Ureter (tissue), 1 donor: ENCODE results near the gene KRTAP10-8. TPM values are rescaled to one million over a fixed set of nuclear protein-coding genes. Genes with fewer than 3 reads are reported as not detected.
"Not testable (repeated sequence)": the region's sequence is repeated elsewhere in the genome, so short reads cannot be mapped to it uniquely, and the experiment has no call there.

Source experiments
- DNase-seq: peaks from one replicate; pipeline ENCODE4 v3.0.0-alpha.2; 2020; ENCODE audit warnings: low spot score
- total RNA-seq: library from RNA; stranded (reverse); gene quantifications from one replicate; pipeline ENCODE4 v1.2.4, GENCODE V29; 2023
- donor health status: DM: yes; HTN: yes; CAD: no.

The KRTAP10-8 gene
- total RNA-seq, 1 donor from 2014 or later, result not detected

DNA sequence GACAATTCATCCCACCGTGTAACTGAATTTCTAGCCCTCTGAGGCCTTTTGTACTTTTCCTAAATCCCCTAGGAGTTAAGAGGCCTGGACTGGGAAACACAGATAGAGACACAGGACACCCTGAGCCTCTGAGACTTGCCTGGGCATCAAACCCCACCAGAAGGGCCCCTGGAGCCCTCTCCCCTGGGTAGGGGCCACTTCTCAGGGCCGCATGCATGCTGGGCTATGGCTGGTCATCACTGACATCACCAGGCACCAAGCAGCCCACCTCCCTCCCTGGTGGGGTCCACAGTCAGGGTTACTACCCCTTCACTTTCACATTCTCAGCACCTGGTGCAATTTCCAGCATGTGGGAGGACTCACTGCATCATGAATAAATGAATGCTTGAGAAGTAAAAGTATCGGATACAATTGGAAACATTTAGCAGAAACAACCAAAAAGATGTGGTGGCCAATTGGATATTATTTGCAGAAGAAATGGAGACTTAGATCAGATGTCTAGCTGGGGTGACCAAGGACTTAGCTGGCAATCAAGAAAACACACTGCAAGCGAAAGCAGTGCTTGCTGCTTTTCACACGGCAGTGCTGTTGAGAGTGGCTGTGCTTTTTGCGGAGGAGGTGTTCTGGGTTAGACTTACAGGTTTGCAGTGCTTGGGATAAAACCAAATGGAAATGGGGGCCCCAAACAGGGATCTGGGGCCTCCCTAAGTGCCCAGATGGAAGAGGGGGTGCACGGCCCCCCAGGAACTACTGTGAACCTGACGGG, 12.4 kb upstream of the KRTAP10-8 start:
- DNase-seq, result no peak

DNA sequence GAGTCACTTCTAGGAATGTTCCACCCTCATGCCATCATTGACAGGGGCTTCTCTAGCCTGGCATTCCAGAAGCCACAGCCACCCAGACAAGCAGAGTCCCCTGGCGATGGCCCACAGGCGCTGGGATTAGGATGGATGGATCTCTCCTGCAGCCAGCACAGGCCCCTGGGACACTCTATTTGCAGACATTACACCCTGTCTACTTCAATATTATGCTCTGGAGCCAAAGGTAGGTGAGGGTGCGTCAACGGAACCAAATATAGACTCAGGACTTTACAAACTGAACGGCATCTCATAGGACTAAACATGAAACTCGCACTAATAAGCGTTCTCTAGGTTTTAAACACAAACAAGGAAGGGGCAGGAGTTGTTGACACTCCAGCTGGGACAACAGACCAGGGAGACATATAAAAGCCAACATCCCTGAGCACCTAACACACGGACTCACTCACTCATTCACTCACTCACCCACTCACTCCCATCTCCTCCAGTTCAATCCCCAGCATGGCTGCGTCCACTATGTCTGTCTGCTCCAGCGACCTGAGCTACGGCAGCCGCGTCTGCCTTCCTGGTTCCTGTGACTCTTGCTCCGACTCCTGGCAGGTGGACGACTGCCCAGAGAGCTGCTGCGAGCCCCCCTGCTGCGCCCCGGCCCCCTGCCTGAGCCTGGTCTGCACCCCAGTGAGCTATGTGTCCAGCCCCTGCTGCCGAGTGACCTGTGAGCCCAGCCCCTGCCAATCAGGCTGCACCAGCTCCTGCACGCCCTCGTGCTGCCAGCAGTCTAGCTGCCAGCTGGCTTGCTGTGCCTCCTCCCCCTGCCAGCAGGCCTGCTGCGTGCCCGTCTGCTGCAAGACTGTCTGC, 11.5 kb upstream of the KRTAP10-8 start, which contains the start of gene KRTAP10-7:
TSS of gene KRTAP10-7 (plus strand) at position 480 of the 861 bp plus-strand sequence. CDS start at position 505, 25 bp downstream.
- DNase-seq, result not testable (repeated sequence)

DNA sequence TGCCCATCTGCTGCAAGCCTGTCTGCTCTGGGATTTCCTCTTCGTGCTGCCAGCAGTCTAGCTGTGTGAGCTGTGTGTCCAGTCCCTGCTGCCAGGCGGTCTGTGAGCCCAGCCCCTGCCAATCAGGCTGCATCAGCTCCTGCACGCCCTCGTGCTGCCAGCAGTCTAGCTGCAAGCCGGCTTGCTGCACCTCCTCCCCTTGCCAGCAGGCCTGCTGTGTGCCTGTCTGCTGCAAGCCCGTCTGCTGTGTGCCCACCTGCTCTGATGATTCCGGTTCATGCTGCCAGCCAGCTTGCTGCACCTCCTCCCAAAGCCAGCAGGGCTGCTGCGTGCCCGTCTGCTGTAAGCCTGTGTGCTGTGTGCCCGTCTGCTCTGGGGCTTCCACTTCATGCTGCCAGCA, 10.8 kb upstream of the KRTAP10-8 start:
- DNase-seq, result not testable (repeated sequence)

DNA sequence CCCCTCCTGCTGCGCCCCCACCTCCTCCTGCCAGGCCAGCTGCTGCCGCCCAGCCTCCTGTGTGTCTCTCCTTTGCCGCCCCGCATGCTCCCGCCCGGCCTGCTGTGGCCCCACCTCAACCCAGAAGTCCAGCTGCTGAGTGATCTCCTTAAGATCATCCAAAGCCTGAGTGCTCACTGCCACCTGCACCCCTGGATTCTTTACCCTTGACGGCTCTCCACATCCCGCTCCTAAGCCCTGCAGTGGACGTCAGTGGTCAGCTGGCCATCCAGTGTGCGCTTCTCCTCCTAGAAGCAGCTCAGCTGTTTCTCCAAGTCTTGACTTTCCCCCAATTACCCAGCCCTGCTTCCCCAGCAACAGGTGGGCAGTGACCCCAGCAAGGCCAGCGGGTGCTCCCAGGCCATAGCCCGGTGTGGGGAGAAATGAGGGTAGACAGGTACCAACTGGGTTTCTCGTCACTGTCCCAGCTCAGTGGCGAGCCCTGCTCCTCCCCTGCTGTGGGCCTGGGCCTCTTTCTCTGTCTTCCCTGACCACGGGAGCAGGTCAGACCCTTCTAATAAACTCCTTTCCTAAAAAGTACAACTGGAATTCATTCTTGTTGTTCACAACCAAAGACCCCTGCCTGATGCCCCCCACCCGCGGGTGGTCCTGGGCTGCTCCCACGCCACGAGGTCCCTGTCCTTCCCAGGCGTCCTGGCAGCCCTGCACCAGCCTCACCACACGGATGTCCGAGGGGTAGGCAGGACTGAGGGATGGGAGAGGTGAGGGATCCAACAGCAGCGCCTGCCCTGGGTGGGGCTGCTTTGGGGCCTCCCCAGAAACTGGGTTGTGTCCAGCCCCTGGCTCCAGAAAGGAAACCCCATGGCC, 10.1 kb upstream of the KRTAP10-8 start:
- DNase-seq, result no peak

DNA sequence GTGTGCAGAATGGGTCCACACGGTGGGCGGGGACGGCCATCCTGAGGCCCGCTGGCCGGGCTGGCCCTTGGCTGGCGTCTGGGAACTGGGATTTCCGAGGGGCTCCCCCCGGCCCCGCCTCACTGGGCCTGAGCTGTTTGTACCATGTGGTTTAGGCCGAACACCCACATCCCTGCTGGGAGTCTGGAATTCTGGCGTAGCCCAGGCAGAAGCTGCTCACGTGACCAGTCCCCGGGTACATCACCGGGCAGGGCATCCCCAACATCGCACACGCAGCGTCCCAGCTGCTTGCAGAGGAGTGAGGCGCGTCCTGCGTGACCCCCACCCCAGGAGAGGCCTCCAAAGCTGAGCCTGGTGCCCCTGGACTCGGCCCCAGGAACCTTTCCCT, 9.4 kb upstream of the KRTAP10-8 start:
- no peak for DNase-seq

DNA sequence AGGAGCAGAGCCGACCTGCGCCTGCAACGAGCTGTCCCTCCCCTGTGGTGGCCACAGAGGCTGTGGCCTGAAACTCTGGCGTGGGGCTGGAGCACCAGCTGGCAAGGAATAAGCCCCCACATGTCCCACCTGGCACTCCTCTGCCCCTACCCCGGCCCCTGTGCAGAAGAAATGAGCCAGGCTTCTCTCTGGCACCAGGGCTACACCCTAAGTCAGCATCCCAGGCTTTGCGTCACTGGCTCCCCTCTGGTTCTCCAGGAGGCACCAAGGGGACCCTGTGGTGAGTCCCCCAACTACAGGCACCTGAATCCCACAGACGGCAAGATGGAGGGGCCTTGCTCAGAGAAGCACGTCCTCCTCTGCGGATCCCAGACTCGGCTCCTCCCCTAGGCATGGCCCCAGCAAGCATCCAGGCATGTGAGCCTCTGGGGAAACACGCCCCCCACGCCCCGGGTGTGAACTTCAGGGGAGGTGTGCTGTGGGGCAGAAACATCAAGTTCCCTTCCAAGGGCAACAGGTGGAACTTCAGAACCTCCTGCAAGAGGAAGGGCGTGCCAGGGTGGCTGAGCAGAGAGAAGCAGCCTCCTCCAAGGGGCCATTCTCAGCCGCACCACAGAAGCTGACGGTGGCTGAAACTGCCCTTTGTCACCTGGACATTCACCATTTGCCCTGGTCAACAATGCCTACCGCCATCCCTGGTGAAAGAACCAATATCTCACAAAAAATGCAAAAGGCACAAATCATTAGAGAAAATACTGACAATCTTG, 8.6 kb upstream of the KRTAP10-8 start:
- DNase-seq, result no peak

DNA sequence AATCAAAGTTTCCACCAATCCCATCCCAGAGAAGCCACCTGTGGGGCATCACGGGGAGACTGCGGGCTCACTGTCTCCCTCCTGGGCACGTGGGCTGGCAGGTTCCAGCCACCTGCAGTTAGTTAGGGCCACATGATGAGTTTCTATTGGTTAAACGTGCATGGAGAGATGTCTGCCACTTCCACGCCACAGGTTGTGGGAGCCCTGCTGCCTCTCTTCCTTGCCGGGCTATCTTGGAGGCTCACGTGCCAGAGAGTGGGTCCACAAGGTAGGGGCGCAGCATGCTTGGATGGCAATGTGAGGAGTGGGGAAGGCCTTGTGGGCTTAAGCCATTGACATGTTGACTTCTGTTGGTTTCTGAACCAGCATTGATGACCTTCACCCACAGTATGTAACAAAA, 8.0 kb upstream of the KRTAP10-8 start:
- DNase-seq, result no peak

DNA sequence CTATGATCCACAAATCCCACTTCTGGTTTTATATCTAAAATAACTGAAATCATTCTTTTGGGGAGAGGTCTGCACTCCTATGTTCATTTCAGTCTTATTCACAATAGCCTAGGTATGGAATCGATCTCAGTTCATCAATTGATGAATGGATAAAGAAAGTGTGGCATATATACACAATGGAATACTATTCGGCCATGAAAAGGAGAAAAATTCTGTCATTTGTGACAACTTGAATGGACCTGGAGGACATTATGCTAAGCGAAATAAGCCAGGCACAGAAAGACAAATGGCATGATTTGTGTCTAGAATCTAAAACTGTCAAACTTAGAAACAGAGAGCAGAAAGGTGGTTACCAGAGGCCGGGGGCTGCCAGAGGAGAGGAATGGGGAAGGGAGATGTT, 5.4 kb upstream of the KRTAP10-8 start:
- DNase-seq, result no peak

DNA sequence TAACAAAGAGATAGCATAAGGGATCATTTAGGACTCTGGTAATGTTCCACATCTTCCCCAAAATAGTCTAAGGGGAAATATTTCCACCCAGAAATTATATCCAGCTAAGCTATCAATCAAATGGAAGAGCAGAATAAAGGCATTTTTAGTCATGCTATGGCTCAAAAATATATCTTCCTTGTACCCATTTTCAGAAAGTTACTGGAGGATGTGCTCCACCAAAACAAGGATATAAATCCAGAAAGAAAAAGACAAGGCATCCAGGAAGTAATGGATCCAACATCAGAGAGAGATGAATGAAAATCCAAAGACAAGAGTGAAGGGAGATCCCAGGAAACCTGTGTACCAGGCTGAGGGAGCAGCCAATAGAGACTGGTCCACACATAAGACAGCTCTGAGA, 2.7 kb upstream of the KRTAP10-8 start:
- no peak for DNase-seq

DNA sequence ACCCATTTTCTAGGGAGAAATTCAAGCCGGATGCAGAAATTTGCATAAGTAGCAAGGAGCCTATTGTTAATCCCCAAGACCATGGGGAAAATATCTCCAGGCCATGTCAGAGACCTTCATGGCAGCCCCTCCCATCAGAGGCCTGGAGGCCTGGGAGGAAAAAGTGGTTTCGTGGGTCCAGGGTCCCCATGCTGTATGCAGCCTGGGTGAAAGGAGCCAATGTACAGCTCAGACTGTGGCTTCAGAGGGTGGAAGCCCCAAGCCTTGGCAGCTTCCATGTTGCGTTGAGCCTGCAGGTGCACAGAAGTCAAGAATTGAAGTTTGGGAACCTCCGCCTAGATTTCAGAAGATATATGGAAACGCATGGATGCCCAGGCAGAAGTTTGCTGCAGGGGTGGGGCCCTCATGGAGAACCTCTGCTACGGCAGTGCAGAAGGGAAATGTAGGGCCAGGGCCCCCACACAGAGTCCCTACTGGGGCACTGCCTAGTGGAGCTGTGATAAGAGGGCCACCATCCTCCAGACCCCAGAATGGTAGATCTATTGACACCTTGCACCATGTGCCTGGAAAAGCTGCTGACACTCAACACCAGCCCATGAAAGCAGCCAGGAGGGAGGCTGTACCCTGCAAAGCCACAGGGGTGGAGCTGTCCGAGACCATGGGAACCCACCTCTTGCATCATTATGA, 1.6 kb upstream of the KRTAP10-8 start:
- not testable (repeated sequence) for DNase-seq

DNA sequence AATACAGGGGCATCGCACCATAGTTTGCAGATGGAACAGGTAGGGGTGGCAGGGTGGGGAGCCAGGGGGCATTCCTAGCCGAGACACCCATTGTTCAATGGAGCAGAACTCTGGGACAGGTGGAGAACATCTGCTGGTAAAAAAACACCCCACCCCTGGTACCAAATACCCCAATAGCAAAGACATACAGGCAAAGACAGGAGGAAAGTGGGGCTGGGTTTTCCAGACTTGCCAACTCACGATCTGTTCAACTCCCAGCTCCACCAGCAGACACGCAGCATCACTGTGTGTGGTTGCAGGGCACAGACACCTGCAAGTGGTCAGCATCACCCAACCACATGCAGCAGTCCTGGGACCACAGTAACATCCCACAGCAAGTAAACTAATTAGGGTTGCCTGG, 328 bp upstream of the KRTAP10-8 start:
- no peak for DNase-seq

DNA sequence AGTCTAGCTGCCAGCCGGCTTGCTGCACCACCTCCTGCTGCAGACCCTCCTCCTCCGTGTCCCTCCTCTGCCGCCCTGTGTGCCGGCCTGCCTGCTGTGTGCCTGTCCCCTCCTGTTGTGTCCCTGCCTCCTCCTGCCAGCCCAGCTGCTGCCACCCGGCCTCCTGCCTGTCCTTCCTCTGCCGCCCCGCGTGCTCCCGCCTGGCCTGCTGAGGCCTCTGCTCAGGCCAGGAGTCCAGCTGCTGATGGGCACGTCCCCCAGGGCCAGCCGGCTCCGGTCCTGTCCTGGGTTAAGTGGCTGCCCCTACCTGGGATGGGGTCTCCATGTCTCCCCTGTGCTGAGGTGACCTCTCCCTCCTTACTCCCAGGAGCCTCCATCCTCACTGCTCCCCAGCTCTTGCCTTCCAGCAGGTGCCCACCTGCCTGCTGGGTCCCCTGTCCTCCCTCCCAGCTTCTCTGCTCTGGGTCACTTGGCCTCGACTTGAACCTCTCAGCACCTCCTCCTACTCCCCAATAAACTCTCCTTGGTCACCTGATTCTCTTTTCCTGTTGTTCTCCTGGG, 870 bp downstream of the KRTAP10-8 start:
- DNase-seq, result no peak

DNA sequence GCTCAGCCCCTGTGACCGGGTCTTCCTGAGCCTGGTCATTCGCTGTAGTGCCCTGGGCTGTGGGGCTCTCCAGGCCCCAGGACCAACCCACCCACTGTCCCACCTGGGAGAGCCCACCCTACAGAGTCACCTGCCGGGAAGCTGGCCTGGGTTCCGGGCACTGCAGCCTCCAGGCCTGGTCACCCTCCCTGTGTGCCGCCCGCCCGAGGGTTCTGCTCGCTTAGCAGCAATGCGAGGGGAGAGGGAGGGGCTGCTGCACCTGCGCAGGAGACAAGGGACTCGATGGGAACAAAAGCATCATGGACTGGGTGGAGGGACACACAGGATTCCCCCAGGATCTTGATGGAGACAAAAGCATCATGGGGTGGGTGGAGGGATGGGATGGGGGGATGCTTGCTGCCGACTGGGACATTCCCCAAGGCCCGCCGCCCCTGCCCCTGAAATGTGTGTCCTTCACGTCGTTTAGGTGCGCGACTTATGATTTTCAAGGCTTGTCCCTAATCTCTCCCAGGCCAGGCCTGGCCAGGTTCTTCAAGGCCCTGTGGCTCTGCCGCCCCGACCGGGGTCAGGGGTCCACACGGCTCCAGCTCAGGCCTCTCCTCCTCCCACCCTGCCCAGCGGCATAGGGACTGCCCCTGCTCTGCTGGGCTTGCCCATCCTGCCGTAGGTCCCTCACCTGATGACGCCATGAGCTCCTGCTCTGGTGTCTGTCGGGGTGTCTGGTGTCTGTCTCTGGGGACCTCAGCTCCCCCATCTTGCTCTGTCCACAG, 1.7 kb downstream of the KRTAP10-8 start:
- peak; percentile 36 for DNase-seq

DNA sequence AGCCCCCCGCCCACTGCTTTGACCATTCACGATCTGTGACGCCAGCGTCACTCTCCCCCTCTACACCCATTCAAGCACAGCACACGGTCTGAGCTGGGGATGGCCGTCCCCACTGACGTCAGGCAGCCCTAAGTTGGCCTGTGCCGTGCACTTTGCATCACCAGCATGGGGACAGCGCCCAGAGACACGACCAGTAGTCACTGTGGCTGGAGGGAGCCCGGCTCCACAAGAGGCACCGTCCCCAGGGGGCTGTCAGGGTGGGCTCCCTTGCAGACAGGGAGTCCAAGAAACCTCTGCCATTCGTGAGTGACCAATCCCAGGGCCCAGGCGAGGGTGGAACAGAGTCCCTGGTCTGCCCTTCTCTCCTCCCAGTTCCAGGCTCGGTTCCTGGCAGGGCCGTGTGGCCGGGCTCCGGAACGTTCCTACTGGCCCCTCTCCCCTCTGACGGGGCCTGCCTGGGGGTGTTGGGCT, 2.3 kb downstream of the KRTAP10-8 start:
- DNase-seq, result no peak

DNA sequence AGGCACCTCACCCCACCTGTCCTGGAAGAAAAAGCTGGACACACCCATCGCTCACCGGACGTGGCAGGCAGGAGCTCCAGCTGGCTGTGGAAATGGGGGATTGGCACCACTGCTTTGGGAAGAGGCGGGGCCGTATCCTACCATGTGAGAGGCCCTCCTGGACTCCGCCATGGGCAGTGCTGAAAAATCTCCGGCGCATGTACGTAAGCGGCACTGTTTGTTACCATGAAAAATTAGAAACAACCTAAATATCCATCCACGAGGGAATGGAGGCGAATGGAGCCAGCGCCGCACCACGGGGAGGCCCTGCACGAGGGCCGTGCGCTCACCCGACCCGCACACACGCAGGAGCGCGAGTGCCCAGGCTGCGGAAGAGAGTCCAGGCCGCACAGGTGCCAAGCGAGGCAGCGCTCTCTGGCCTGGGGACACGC, 3.1 kb downstream of the KRTAP10-8 start:
- DNase-seq, result no peak

DNA sequence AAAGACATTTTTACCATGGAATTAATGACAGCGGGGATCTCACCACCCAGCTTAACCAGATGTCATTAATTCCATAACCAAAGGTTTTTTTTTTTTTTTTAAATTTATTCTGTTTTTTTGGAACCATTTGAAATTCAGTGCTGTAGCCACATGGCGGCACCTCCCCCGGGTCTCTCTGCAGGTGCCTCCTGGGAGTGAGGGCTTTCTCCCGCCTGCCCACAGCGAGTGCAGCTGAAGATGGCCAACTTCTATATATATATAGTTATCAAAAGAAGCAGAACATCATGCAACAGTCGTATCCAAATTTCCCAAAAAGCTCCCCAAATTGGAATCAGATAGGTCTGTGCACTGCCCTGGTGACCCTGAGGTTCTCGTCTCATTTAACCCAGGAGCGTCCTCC, 3.6 kb downstream of the KRTAP10-8 start:
- DNase-seq, result no peak

DNA sequence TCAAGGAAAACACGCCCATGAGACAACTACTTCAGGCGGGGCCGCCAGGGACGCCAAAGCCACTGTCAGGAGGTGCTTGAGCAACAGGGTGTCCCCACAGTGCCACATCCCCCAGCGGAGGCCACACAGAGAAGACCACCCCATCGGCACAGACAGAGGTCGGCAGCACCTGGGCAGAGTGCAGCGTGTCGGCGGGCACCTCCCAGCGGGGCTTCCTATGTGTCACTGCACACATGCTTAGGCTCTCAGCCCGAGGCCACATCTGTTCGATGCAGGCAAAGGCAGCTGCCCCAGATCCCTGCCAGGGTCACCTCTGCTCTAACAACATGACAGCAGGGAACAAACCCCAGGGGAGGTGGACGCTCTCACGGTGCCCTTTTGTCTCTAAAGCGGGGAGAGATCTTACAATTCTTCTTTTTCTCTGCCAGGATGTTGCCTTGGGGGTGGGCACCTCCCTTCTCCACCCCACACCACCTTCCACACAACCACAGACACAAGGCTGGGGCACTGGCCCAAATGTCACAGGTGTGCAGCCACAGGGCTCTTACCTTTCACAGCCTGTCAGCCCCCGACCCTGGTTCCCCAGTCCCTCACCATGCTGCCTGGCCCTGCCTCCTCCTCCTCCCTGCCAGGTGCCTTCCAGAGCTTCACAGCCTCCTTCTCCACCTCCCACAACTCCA, 4.2 kb downstream of the KRTAP10-8 start:
- DNase-seq, result peak; percentile 34

DNA sequence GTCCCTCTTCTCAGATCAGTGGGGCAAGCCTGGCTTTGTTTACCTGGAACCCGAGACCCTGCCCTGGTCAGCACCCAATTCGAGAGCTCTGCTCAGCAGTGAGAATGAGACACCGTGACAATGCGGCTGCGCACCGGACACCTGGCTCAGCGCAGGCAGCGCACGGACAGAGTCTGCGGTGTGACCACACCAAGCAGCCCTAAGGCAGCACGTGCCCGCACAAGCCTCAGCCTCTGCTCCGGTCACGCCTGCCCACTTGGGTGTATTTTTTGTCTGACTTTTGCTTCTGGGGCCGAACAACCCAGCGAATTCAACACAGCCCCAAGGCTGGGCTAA, 4.7 kb downstream of the KRTAP10-8 start:
- DNase-seq, result peak; percentile 36

DNA sequence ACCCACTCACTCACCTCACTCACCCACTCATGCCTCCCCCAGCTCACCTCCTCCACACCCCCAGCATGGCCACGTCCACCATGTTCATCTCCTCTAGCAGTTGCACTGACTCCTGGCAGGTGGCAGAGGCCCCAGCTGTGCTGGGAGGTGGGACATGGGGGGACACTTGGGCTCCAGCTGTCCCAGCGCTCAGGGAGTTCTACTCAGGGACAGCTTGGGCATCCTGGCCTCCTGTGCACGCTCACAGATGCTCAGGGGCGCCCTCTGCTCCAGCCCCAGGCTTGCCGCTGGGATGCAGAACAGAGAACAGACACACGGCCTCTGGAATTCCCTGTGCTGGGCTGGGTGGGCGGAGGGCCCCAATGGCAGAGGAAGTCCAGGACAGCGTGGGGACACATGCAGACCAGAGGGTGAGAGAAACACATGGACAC, 5.2 kb downstream of the KRTAP10-8 start:
- no peak for DNase-seq
